ENCODE measurements around the gene RAB17.

- no peak for TF ChIP-seq PATZ1 (CRISPR knock-in tag; IDR thresholded peaks at IDR 0.05; ENCODE audit: borderline replicate concordance)
- no peak for TF ChIP-seq ESRRG (CRISPR knock-in tag; IDR thresholded peaks at IDR 0.05)
- no peak for TF ChIP-seq CSDC2 (CRISPR knock-in tag; IDR thresholded peaks at IDR 0.05)
- no peak for TF ChIP-seq ARNTL (CRISPR knock-in tag; IDR thresholded peaks at IDR 0.05; ENCODE audit: borderline replicate concordance, low read depth)
- no peak for TF ChIP-seq OSR1 (CRISPR knock-in tag; IDR thresholded peaks at IDR 0.05)
- no peak for TF ChIP-seq ZNF8 (CRISPR knock-in tag; IDR thresholded peaks at IDR 0.05)
- no peak for TF ChIP-seq ISL1 (CRISPR knock-in tag; IDR thresholded peaks at IDR 0.05)
- TF ChIP-seq SNAI2 (CRISPR knock-in tag; IDR thresholded peaks at IDR 0.05) = no peak
- TF ChIP-seq GLIS3 (CRISPR knock-in tag; IDR thresholded peaks at IDR 0.05) = no peak
- TF ChIP-seq ZC3H10 (CRISPR knock-in tag; IDR thresholded peaks at IDR 0.05) = no peak
- no peak for TF ChIP-seq ZNF70 (CRISPR knock-in tag; IDR thresholded peaks at IDR 0.05)
- TF ChIP-seq TCF4 (CRISPR knock-in tag; IDR thresholded peaks at IDR 0.05; ENCODE audit: borderline replicate concordance) = no peak
- TF ChIP-seq, protein P1, sequence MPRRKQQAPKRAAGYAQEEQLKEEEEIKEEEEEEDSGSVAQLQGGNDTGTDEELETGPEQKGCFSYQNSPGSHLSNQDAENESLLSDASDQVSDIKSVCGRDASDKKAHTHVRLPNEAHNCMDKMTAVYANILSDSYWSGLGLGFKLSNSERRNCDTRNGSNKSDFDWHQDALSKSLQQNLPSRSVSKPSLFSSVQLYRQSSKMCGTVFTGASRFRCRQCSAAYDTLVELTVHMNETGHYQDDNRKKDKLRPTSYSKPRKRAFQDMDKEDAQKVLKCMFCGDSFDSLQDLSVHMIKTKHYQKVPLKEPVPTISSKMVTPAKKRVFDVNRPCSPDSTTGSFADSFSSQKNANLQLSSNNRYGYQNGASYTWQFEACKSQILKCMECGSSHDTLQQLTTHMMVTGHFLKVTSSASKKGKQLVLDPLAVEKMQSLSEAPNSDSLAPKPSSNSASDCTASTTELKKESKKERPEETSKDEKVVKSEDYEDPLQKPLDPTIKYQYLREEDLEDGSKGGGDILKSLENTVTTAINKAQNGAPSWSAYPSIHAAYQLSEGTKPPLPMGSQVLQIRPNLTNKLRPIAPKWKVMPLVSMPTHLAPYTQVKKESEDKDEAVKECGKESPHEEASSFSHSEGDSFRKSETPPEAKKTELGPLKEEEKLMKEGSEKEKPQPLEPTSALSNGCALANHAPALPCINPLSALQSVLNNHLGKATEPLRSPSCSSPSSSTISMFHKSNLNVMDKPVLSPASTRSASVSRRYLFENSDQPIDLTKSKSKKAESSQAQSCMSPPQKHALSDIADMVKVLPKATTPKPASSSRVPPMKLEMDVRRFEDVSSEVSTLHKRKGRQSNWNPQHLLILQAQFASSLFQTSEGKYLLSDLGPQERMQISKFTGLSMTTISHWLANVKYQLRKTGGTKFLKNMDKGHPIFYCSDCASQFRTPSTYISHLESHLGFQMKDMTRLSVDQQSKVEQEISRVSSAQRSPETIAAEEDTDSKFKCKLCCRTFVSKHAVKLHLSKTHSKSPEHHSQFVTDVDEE (CRISPR knock-in tag; IDR thresholded peaks at IDR 0.05) = no peak
- no peak for TF ChIP-seq CREB5 (CRISPR knock-in tag; IDR thresholded peaks at IDR 0.05; ENCODE audit: low read depth)
Observed at GRCh38 chr2:237603049-237603717, 12.6 kb upstream of the RAB17 start.

All from SK-N-SH treated with all-trans-retinoic acid at 6 μM for 48 hours (cell line).